Activated CD4-positive, alpha-beta memory T cell treated with anti-CD3 and anti-CD28 coated beads for 36 hours (primary cell): ENCODE results near the gene TXNDC16. TPM values are rescaled to one million over a fixed set of nuclear protein-coding genes. Genes with fewer than 3 reads are reported as not detected.
"Not testable (repeated sequence)": the region's sequence is repeated elsewhere in the genome, so short reads cannot be mapped to it uniquely, and the experiment has no call there.

Source experiments
- CTCF ChIA-PET: fragments of 350-600 bp; sonication (Branson Sonifier 250); formaldehyde crosslinking; loops from one replicate; lab custom pipeline; 2021; ENCODE audit warnings: antibody characterized with exemption, inconsistent platforms; lab: Charles Lee
- POLR2A ChIA-PET: fragments of 350-600 bp; sonication (Branson Sonifier 250); formaldehyde crosslinking; loops from one replicate; lab custom pipeline; 2021; ENCODE audit warnings: antibody characterized with exemption; lab: Charles Lee
- DNase-seq: peaks from one replicate; pipeline ENCODE4 v3.0.0-alpha.2; 2020
- H3K27ac Mint-ChIP-seq: one replicate; pipeline ENCODE4 v1.8.0; 2021; ENCODE audit warnings: mixed read lengths
- H3K27me3 Mint-ChIP-seq: one replicate; pipeline ENCODE4 v1.8.0; 2021; ENCODE audit warnings: mixed read lengths
- H3K36me3 Mint-ChIP-seq: one replicate; pipeline ENCODE4 v1.8.0; 2021; ENCODE audit warnings: mixed read lengths
- H3K4me1 Mint-ChIP-seq: one replicate; pipeline ENCODE4 v1.8.0; 2021; ENCODE audit warnings: low read depth, mixed read lengths
- H3K4me3 Mint-ChIP-seq: one replicate; pipeline ENCODE4 v1.8.0; 2021; ENCODE audit warnings: mild to moderate bottlenecking, mixed read lengths
- H3K9me3 Mint-ChIP-seq: one replicate; pipeline ENCODE4 v1.8.0; 2021; ENCODE audit warnings: mixed read lengths
- intact Hi-C: fragments of 100-400 bp; cut with micrococcal nuclease; formaldehyde crosslinking; loops from one replicate; pipeline ENCODE4 v1.15.1; 2023
- total RNA-seq, 2 experiments: library from RNA; stranded (reverse); gene quantifications; one replicate each; pipeline ENCODE4 v1.2.3, GENCODE V29; 2021

The TXNDC16 gene
- total RNA-seq, 2 experiments from 2014 or later, result 4.3 to 4.8 TPM

GRCh38 chr14:52472251-52472650, 80.1 kb downstream of the TXNDC16 start:
- H3K27me3 Mint-ChIP-seq, H3K4me1 Mint-ChIP-seq, POLR2A ChIA-PET, H3K27ac Mint-ChIP-seq, H3K4me3 Mint-ChIP-seq, DNase-seq: not testable (repeated sequence)
- Mint-ChIP-seq H3K36me3 (peaks cover 16% of the 10 kb centered on the region), H3K9me3 (peaks cover 11% of the 10 kb centered on the region)
- intact Hi-C loops, result loop anchor here (5.0 kb wide), 1 partner anchor 480 kb away; no protein-coding TSS in a partner anchor
- CTCF ChIA-PET, result interaction anchor here (4.6 kb wide), 1 partner anchor 172 kb away, joined by 22 read pairs; no protein-coding TSS in a partner anchor

GRCh38 chr14:52467515-52468266, 84.6 kb downstream of the TXNDC16 start:
- Mint-ChIP-seq H3K36me3 (peaks cover 8% of the 10 kb centered on the region), H3K9me3 (no peaks in the 10 kb centered on the region), H3K27ac (no peak overlapping the region), H3K4me1 (peaks cover 8% of the 10 kb centered on the region), H3K27me3 (no peaks in the 10 kb centered on the region), H3K4me3 (no peak overlapping the region)
- intact Hi-C loops, result loop anchor here (1.0 kb wide), 2 partner anchors 9 to 142 kb away; no protein-coding TSS in a partner anchor
- ChIA-PET CTCF (interaction anchor here (0.6 to 1.4 kb wide), 4 partner anchors 10 to 167 kb away, joined by 3 to 8 read pairs (median 3); no protein-coding TSS in a partner anchor), POLR2A (no interaction called here)
- DNase-seq, result peak; percentile 15

GRCh38 chr14:52464175-52464574, 88.1 kb downstream of the TXNDC16 start:
- Mint-ChIP-seq H3K27ac (no peak overlapping the region), H3K4me1 (peaks cover 8% of the 10 kb centered on the region), H3K9me3 (peaks cover 11% of the 10 kb centered on the region), H3K27me3 (no peaks in the 10 kb centered on the region), H3K4me3 (no peak overlapping the region), H3K36me3 (peaks cover 25% of the 10 kb centered on the region)
- no peak for DNase-seq
- POLR2A ChIA-PET, result no interaction called here
- CTCF ChIA-PET, result no interaction called here
- intact Hi-C loops, result no loop called here

- Mint-ChIP-seq H3K4me1 (peaks cover 8% of the 10 kb centered on the region), H3K36me3 (peaks cover 27% of the 10 kb centered on the region)
Observed at GRCh38 chr14:52463375-52463774, 88.9 kb downstream of the TXNDC16 start.

GRCh38 chr14:52461721-52462120, 90.6 kb downstream of the TXNDC16 start:
- H3K9me3 Mint-ChIP-seq, result peaks cover 11% of the 10 kb centered on the region
- no peak overlapping the region for H3K27ac Mint-ChIP-seq
- no peak for DNase-seq
- POLR2A ChIA-PET, result no interaction called here
- H3K4me1 Mint-ChIP-seq, result peaks cover 7% of the 10 kb centered on the region
- no peak overlapping the region for H3K4me3 Mint-ChIP-seq
- peaks cover 30% of the 10 kb centered on the region for H3K36me3 Mint-ChIP-seq
- intact Hi-C loops, result no loop called here
- no peaks in the 10 kb centered on the region for H3K27me3 Mint-ChIP-seq
- CTCF ChIA-PET, result no interaction called here

More at GRCh38 chr14:52463375-52463774, 88.9 kb downstream of the TXNDC16 start:
- H3K27ac Mint-ChIP-seq, result no peak overlapping the region
- H3K9me3 Mint-ChIP-seq, result peaks cover 11% of the 10 kb centered on the region
- intact Hi-C loops, result no loop called here
- CTCF ChIA-PET, result interaction anchor here (0.7 kb wide), 1 partner anchor 418 kb away, joined by 4 read pairs; no protein-coding TSS in a partner anchor
- POLR2A ChIA-PET, result no interaction called here
- no peak overlapping the region for H3K4me3 Mint-ChIP-seq
- no peak for DNase-seq
- no peaks in the 10 kb centered on the region for H3K27me3 Mint-ChIP-seq

GRCh38 chr14:52458721-52459085, 93.6 kb downstream of the TXNDC16 start:
- H3K27me3 Mint-ChIP-seq, result no peaks in the 10 kb centered on the region
- H3K27ac Mint-ChIP-seq, result no peak overlapping the region
- H3K36me3 Mint-ChIP-seq, result peaks cover 33% of the 10 kb centered on the region
- peaks cover 11% of the 10 kb centered on the region for H3K9me3 Mint-ChIP-seq
- peaks cover 7% of the 10 kb centered on the region for H3K4me1 Mint-ChIP-seq
- no peak for DNase-seq
- ChIA-PET CTCF (interaction anchor here (1.3 to 2.0 kb wide), 3 partner anchors 10 to 159 kb away, joined by 3 to 10 read pairs (median 3); no protein-coding TSS in a partner anchor), POLR2A (interaction anchor here (1.0 kb wide), 1 partner anchor 53 kb away, joined by 3 read pairs; no protein-coding TSS in a partner anchor)
- intact Hi-C loops, result loop anchor here (1.0 to 5.0 kb wide), 3 partner anchors 9 to 106 kb away; no protein-coding TSS in a partner anchor
- H3K4me3 Mint-ChIP-seq, result no peak overlapping the region

- peaks cover 7% of the 10 kb centered on the region for H3K4me1 Mint-ChIP-seq
- ChIA-PET POLR2A (interaction anchor here (1.0 kb wide), 1 partner anchor 51 kb away, joined by 3 read pairs; no protein-coding TSS in a partner anchor), CTCF (interaction anchor here (1.3 to 2.0 kb wide), 3 partner anchors 11 to 157 kb away, joined by 3 to 10 read pairs (median 3); no protein-coding TSS in a partner anchor)
- no peaks in the 10 kb centered on the region for H3K27me3 Mint-ChIP-seq
- H3K27ac Mint-ChIP-seq, result no peak overlapping the region
- H3K4me3 Mint-ChIP-seq, result no peak overlapping the region
- intact Hi-C loops, result loop anchor here (5.0 kb wide), 1 partner anchor 55 kb away; no protein-coding TSS in a partner anchor
- no peak for DNase-seq
- peaks cover 35% of the 10 kb centered on the region for H3K36me3 Mint-ChIP-seq
- H3K9me3 Mint-ChIP-seq, result peaks cover 11% of the 10 kb centered on the region
Observed at GRCh38 chr14:52457411-52457810, 94.9 kb downstream of the TXNDC16 start.

- Mint-ChIP-seq H3K36me3 (peaks cover 34% of the 10 kb centered on the region), H3K4me3 (no peak overlapping the region), H3K27me3 (no peaks in the 10 kb centered on the region), H3K4me1 (peaks cover 7% of the 10 kb centered on the region), H3K9me3 (peaks cover 5% of the 10 kb centered on the region), H3K27ac (no peak overlapping the region)
- ChIA-PET CTCF (interaction anchor here (1.2 kb wide), 1 partner anchor 104 kb away, joined by 3 read pairs; no protein-coding TSS in a partner anchor), POLR2A (no interaction called here)
- intact Hi-C loops, result loop anchor here (5.0 kb wide), 1 partner anchor 53 kb away; no protein-coding TSS in a partner anchor
- DNase-seq, result no peak
Observed at GRCh38 chr14:52455291-52456088, 96.8 kb downstream of the TXNDC16 start.

GRCh38 chr14:52447236-52447635, 105.1 kb downstream of the TXNDC16 start:
- Mint-ChIP-seq H3K36me3 (peaks cover 32% of the 10 kb centered on the region), H3K27ac (no peak overlapping the region), H3K9me3 (peaks cover 14% of the 10 kb centered on the region), H3K4me3 (no peak overlapping the region), H3K4me1 (no peaks in the 10 kb centered on the region), H3K27me3 (no peaks in the 10 kb centered on the region)
- intact Hi-C loops, result no loop called here
- ChIA-PET POLR2A (no interaction called here), CTCF (no interaction called here)
- no peak for DNase-seq

GRCh38 chr14:52446355-52446754, 106.0 kb downstream of the TXNDC16 start:
- intact Hi-C loops, result no loop called here

GRCh38 chr14:52443506-52443905, 108.8 kb downstream of the TXNDC16 start:
- Mint-ChIP-seq H3K27me3 (no peaks in the 10 kb centered on the region), H3K4me1 (no peaks in the 10 kb centered on the region), H3K4me3 (no peak overlapping the region), H3K36me3 (peaks cover 15% of the 10 kb centered on the region), H3K27ac (no peak overlapping the region), H3K9me3 (peaks cover 2% of the 10 kb centered on the region)
- ChIA-PET CTCF (no interaction called here), POLR2A (no interaction called here)
- intact Hi-C loops, result no loop called here
- DNase-seq, result no peak

More at GRCh38 chr14:52446355-52446754, 106.0 kb downstream of the TXNDC16 start:
- ChIA-PET CTCF (no interaction called here), POLR2A (no interaction called here)
- Mint-ChIP-seq H3K27me3 (no peaks in the 10 kb centered on the region), H3K36me3 (peaks cover 30% of the 10 kb centered on the region), H3K4me1 (no peaks in the 10 kb centered on the region), H3K27ac (no peak overlapping the region), H3K4me3 (no peak overlapping the region), H3K9me3 (peaks cover 14% of the 10 kb centered on the region)
- DNase-seq, result no peak
